Measurements from ENCODE around the gene DYDC2. TPM values are rescaled to one million over a fixed set of nuclear protein-coding genes. Genes with fewer than 3 reads are reported as not detected.

The DYDC2 gene
- polyA plus RNA-seq, 1 donor (not counting 4 experiments of a cell fraction or from before 2014, with no cell fraction given), result not detected

DNA sequence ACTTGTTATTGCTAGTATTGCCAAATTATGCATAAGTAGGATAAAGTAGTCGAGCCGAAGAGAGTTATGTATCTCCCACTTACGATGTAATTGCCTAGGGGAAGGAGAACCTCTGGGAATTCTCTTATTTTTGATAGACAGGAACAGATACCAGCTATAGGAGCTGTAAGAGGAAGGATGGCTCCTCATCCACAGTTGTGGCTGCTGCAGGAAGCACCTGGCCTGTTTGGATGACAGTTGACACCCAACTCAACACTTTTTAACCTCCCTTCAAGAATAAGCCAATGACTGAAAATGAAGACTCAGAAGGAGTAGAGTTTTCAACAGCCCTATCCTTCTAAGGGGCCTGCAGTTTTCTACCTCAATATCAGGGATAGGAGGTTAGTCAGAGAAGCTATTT, 6.3 kb upstream of the DYDC2 start:
- H3K9me1 ChIP-seq (ENCODE audit: control insufficient read depth, extremely low read depth, insufficient read depth, low read length), result no peaks in the 10 kb centered on the region
- H3K9ac ChIP-seq (ENCODE audit: control insufficient read depth, extremely low read depth, insufficient read depth, low read length), result no peak overlapping the region
- H3K79me2 ChIP-seq (ENCODE audit: control insufficient read depth, insufficient read depth, low read length), result no peaks in the 10 kb centered on the region
- no peaks in the 10 kb centered on the region for H3K9me3 ChIP-seq (ENCODE audit: control insufficient read depth, low read depth, low read length)
- H3K4me1 ChIP-seq (ENCODE audit: control insufficient read depth, extremely low read depth, insufficient read depth, low read length), result no peaks in the 10 kb centered on the region
- FAIRE-seq (no peak), DNase-seq (ENCODE audit: low read depth, low spot score) (no peak)
- no peaks in the 10 kb centered on the region for H3K36me3 ChIP-seq (ENCODE audit: control insufficient read depth in 2 of 2, extremely low read depth in 1 of 2, insufficient read depth in 2 of 2, low read length in 2 of 2)
- H4K20me1 ChIP-seq (ENCODE audit: control insufficient read depth, extremely low read depth, insufficient read depth, low read length), result no peaks in the 10 kb centered on the region
- dilution Hi-C loops (cut with MboI; ENCODE audit: extremely low pct_ligation_motif_present, low sequenced_read_pairs), result loop anchor here (25.0 kb wide), 1 partner anchor 88 kb away; no protein-coding TSS in a partner anchor
- TF ChIP-seq EZH2 (IDR thresholded peaks at IDR 0.05; ENCODE audit: low read length), result no peak
- TF ChIP-seq, protein P1, sequence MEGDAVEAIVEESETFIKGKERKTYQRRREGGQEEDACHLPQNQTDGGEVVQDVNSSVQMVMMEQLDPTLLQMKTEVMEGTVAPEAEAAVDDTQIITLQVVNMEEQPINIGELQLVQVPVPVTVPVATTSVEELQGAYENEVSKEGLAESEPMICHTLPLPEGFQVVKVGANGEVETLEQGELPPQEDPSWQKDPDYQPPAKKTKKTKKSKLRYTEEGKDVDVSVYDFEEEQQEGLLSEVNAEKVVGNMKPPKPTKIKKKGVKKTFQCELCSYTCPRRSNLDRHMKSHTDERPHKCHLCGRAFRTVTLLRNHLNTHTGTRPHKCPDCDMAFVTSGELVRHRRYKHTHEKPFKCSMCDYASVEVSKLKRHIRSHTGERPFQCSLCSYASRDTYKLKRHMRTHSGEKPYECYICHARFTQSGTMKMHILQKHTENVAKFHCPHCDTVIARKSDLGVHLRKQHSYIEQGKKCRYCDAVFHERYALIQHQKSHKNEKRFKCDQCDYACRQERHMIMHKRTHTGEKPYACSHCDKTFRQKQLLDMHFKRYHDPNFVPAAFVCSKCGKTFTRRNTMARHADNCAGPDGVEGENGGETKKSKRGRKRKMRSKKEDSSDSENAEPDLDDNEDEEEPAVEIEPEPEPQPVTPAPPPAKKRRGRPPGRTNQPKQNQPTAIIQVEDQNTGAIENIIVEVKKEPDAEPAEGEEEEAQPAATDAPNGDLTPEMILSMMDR (optimal IDR thresholded peaks at IDR 0.05 in 1 of 3, IDR thresholded peaks at IDR 0.05 in 1 of 3, conservative IDR thresholded peaks at IDR 0.05 in 1 of 3; ENCODE audit: extremely low read depth in 1 of 3, insufficient read depth in 2 of 3, low read length in 3 of 3), result no peak
- H3K4me2 ChIP-seq (ENCODE audit: control insufficient read depth, extremely low read depth, insufficient read depth, low read depth, low read length), result no peak overlapping the region
- no peak overlapping the region for H2AFZ ChIP-seq (ENCODE audit: control insufficient read depth, low read length)
- no peak overlapping the region for H3K4me3 ChIP-seq (ENCODE audit: control insufficient read depth in 2 of 3, extremely low read depth in 1 of 3, insufficient read depth in 2 of 3, low read depth in 1 of 3, low read length in 3 of 3)
- H3K27me3 ChIP-seq (ENCODE audit: control insufficient read depth, extremely low read depth, insufficient read depth, low read length), result no peaks in the 10 kb centered on the region
- no peak overlapping the region for H3K27ac ChIP-seq (ENCODE audit: control insufficient read depth, insufficient read depth, low read length)

- Histone ChIP-seq H3K4me3 (ENCODE audit: control insufficient read depth in 2 of 3, extremely low read depth in 1 of 3, insufficient read depth in 2 of 3, low read depth in 1 of 3, low read length in 3 of 3) (no peak overlapping the region), H3K4me1 (ENCODE audit: control insufficient read depth, extremely low read depth, insufficient read depth, low read length) (no peaks in the 10 kb centered on the region), H3K4me2 (ENCODE audit: control insufficient read depth, extremely low read depth, insufficient read depth, low read depth, low read length) (no peak overlapping the region), H3K9me1 (ENCODE audit: control insufficient read depth, extremely low read depth, insufficient read depth, low read length) (no peaks in the 10 kb centered on the region), H4K20me1 (ENCODE audit: control insufficient read depth, extremely low read depth, insufficient read depth, low read length) (no peaks in the 10 kb centered on the region), H3K79me2 (ENCODE audit: control insufficient read depth, insufficient read depth, low read length) (no peaks in the 10 kb centered on the region), H2AFZ (ENCODE audit: control insufficient read depth, low read length) (no peak overlapping the region), H3K27me3 (ENCODE audit: control insufficient read depth, extremely low read depth, insufficient read depth, low read length) (peaks cover 4% of the 10 kb centered on the region), H3K27ac (ENCODE audit: control insufficient read depth, insufficient read depth, low read length) (no peak overlapping the region), H3K9ac (ENCODE audit: control insufficient read depth, extremely low read depth, insufficient read depth, low read length) (no peak overlapping the region), H3K36me3 (ENCODE audit: control insufficient read depth in 2 of 2, extremely low read depth in 1 of 2, insufficient read depth in 2 of 2, low read length in 2 of 2) (no peaks in the 10 kb centered on the region), H3K9me3 (ENCODE audit: control insufficient read depth, low read depth, low read length) (no peaks in the 10 kb centered on the region)
- TF ChIP-seq, protein P1 (optimal IDR thresholded peaks at IDR 0.05 in 1 of 3, IDR thresholded peaks at IDR 0.05 in 1 of 3, conservative IDR thresholded peaks at IDR 0.05 in 1 of 3; ENCODE audit: extremely low read depth in 1 of 3, insufficient read depth in 2 of 3, low read length in 3 of 3), result no peak
- TF ChIP-seq EZH2 (IDR thresholded peaks at IDR 0.05; ENCODE audit: low read length), result no peak
- dilution Hi-C loops (cut with MboI; ENCODE audit: extremely low pct_ligation_motif_present, low sequenced_read_pairs), result loop anchor here (25.0 kb wide), 1 partner anchor 89 kb away; no protein-coding TSS in a partner anchor
- DNase-seq (ENCODE audit: low read depth, low spot score) (no peak), FAIRE-seq (no peak)
Observed at GRCh38 chr10:80351220-80351619, 5.4 kb upstream of the DYDC2 start.

All from keratinocyte (primary cell).